ENCODE measurements around the gene CASR.
"Not testable (repeated sequence)": the region's sequence is repeated elsewhere in the genome, so short reads cannot be mapped to it uniquely, and the experiment has no call there.

CASR gene

GRCh38 chr3:122189357-122189756 lies 5.9 kb downstream of the CASR start:
- Mint-ChIP-seq H3K4me1 (ENCODE audit: low read depth) (no peaks in the 10 kb centered on the region), H3K36me3 (no peaks in the 10 kb centered on the region), H3K9me3 (ENCODE audit: low read depth) (no peaks in the 10 kb centered on the region), H3K4me3 (no peak overlapping the region), H3K27me3 (peaks cover 24% of the 10 kb centered on the region), H3K27ac (no peak overlapping the region)

- H3K27ac Mint-ChIP-seq, result no peak overlapping the region
- no peaks in the 10 kb centered on the region for H3K9me3 Mint-ChIP-seq (ENCODE audit: low read depth)
- H3K4me1 Mint-ChIP-seq (ENCODE audit: low read depth), result no peaks in the 10 kb centered on the region
- H3K36me3 Mint-ChIP-seq, result no peaks in the 10 kb centered on the region
- H3K27me3 Mint-ChIP-seq, result peaks cover 14% of the 10 kb centered on the region
- no peak overlapping the region for H3K4me3 Mint-ChIP-seq
Observed at GRCh38 chr3:122190525-122190924, 7.1 kb downstream of the CASR start.

GRCh38 chr3:122198966-122199365 lies 15.5 kb downstream of the CASR start:
- no peak overlapping the region for H3K4me3 Mint-ChIP-seq

GRCh38 chr3:122199552-122199951 lies 16.1 kb downstream of the CASR start:
- H3K9me3 Mint-ChIP-seq (ENCODE audit: low read depth), result no peaks in the 10 kb centered on the region
- H3K27ac Mint-ChIP-seq, result no peak overlapping the region
- H3K36me3 Mint-ChIP-seq, result no peaks in the 10 kb centered on the region
- H3K4me3 Mint-ChIP-seq, result no peak overlapping the region
- no peaks in the 10 kb centered on the region for H3K27me3 Mint-ChIP-seq
- H3K4me1 Mint-ChIP-seq (ENCODE audit: low read depth), result peaks cover 2% of the 10 kb centered on the region

More at GRCh38 chr3:122198966-122199365, 15.5 kb downstream of the CASR start:
- Mint-ChIP-seq H3K4me1 (ENCODE audit: low read depth) (peaks cover 2% of the 10 kb centered on the region), H3K9me3 (ENCODE audit: low read depth) (no peaks in the 10 kb centered on the region), H3K27ac (no peak overlapping the region), H3K27me3 (no peaks in the 10 kb centered on the region), H3K36me3 (no peaks in the 10 kb centered on the region)

- Mint-ChIP-seq H3K27ac (no peak overlapping the region), H3K9me3 (ENCODE audit: low read depth) (no peaks in the 10 kb centered on the region), H3K27me3 (no peaks in the 10 kb centered on the region), H3K36me3 (no peaks in the 10 kb centered on the region), H3K4me1 (ENCODE audit: low read depth) (peaks cover 2% of the 10 kb centered on the region), H3K4me3 (no peak overlapping the region)
Observed at GRCh38 chr3:122200661-122201060, 17.2 kb downstream of the CASR start.

GRCh38 chr3:122201476-122201875 lies 18.0 kb downstream of the CASR start:
- not testable (repeated sequence) for H3K27me3 Mint-ChIP-seq; H3K4me3 Mint-ChIP-seq; H3K4me1 Mint-ChIP-seq (ENCODE audit: low read depth); H3K9me3 Mint-ChIP-seq (ENCODE audit: low read depth); H3K36me3 Mint-ChIP-seq; H3K27ac Mint-ChIP-seq

GRCh38 chr3:122208579-122208978 lies 25.1 kb downstream of the CASR start:
- H3K27ac Mint-ChIP-seq, result no peak overlapping the region
- no peaks in the 10 kb centered on the region for H3K36me3 Mint-ChIP-seq
- no peak overlapping the region for H3K4me3 Mint-ChIP-seq
- H3K4me1 Mint-ChIP-seq (ENCODE audit: low read depth), result no peaks in the 10 kb centered on the region
- H3K27me3 Mint-ChIP-seq, result peaks cover 2% of the 10 kb centered on the region
- no peaks in the 10 kb centered on the region for H3K9me3 Mint-ChIP-seq (ENCODE audit: low read depth)

GRCh38 chr3:122213650-122214049 lies 30.2 kb downstream of the CASR start:
- Mint-ChIP-seq H3K4me1 (ENCODE audit: low read depth) (no peaks in the 10 kb centered on the region), H3K27ac (no peak overlapping the region), H3K27me3 (peaks cover 8% of the 10 kb centered on the region), H3K4me3 (no peak overlapping the region), H3K36me3 (no peaks in the 10 kb centered on the region), H3K9me3 (ENCODE audit: low read depth) (no peaks in the 10 kb centered on the region)

GRCh38 chr3:122214711-122215110 lies 31.2 kb downstream of the CASR start:
- Mint-ChIP-seq H3K36me3 (no peaks in the 10 kb centered on the region), H3K9me3 (ENCODE audit: low read depth) (no peaks in the 10 kb centered on the region), H3K27ac (no peak overlapping the region), H3K4me1 (ENCODE audit: low read depth) (no peaks in the 10 kb centered on the region), H3K4me3 (no peak overlapping the region), H3K27me3 (peaks cover 12% of the 10 kb centered on the region)

- Mint-ChIP-seq H3K27me3 (peaks cover 12% of the 10 kb centered on the region), H3K36me3 (no peaks in the 10 kb centered on the region), H3K27ac (no peak overlapping the region), H3K9me3 (ENCODE audit: low read depth) (no peaks in the 10 kb centered on the region), H3K4me3 (no peak overlapping the region), H3K4me1 (ENCODE audit: low read depth) (no peaks in the 10 kb centered on the region)
Observed at GRCh38 chr3:122215592-122216298, 32.3 kb downstream of the CASR start.

- H3K36me3 Mint-ChIP-seq, result no peaks in the 10 kb centered on the region
- no peak overlapping the region for H3K27ac Mint-ChIP-seq
- peaks cover 16% of the 10 kb centered on the region for H3K27me3 Mint-ChIP-seq
- H3K4me3 Mint-ChIP-seq, result no peak overlapping the region
- H3K4me1 Mint-ChIP-seq (ENCODE audit: low read depth), result no peaks in the 10 kb centered on the region
- H3K9me3 Mint-ChIP-seq (ENCODE audit: low read depth), result peaks cover 5% of the 10 kb centered on the region
Observed at GRCh38 chr3:122217901-122218300, 34.4 kb downstream of the CASR start.

- Mint-ChIP-seq H3K4me3 (no peak overlapping the region), H3K27me3 (peaks cover 16% of the 10 kb centered on the region)
Observed at GRCh38 chr3:122219242-122219872, 35.9 kb downstream of the CASR start.

GRCh38 chr3:122227036-122227781 lies 43.7 kb downstream of the CASR start:
- no peak overlapping the region for H3K4me3 Mint-ChIP-seq
- no peak overlapping the region for H3K27ac Mint-ChIP-seq
- H3K36me3 Mint-ChIP-seq, result no peaks in the 10 kb centered on the region
- peaks cover 14% of the 10 kb centered on the region for H3K9me3 Mint-ChIP-seq (ENCODE audit: low read depth)
- peaks cover 2% of the 10 kb centered on the region for H3K27me3 Mint-ChIP-seq
- H3K4me1 Mint-ChIP-seq (ENCODE audit: low read depth), result peaks cover 2% of the 10 kb centered on the region

More at GRCh38 chr3:122219242-122219872, 35.9 kb downstream of the CASR start:
- Mint-ChIP-seq H3K9me3 (ENCODE audit: low read depth) (peaks cover 11% of the 10 kb centered on the region), H3K4me1 (ENCODE audit: low read depth) (no peaks in the 10 kb centered on the region), H3K27ac (no peak overlapping the region), H3K36me3 (no peaks in the 10 kb centered on the region)

GRCh38 chr3:122230174-122230573 lies 46.7 kb downstream of the CASR start:
- Mint-ChIP-seq H3K27me3 (peaks cover 3% of the 10 kb centered on the region), H3K4me3 (no peak overlapping the region), H3K27ac (no peak overlapping the region), H3K4me1 (ENCODE audit: low read depth) (peaks cover 17% of the 10 kb centered on the region), H3K9me3 (ENCODE audit: low read depth) (peaks cover 3% of the 10 kb centered on the region), H3K36me3 (no peaks in the 10 kb centered on the region)

- H3K27ac Mint-ChIP-seq, result no peak overlapping the region
- H3K9me3 Mint-ChIP-seq (ENCODE audit: low read depth), result no peaks in the 10 kb centered on the region
- H3K4me3 Mint-ChIP-seq, result no peak overlapping the region
- H3K36me3 Mint-ChIP-seq, result no peaks in the 10 kb centered on the region
- H3K4me1 Mint-ChIP-seq (ENCODE audit: low read depth), result peaks cover 17% of the 10 kb centered on the region
- H3K27me3 Mint-ChIP-seq, result peaks cover 3% of the 10 kb centered on the region
Observed at GRCh38 chr3:122231465-122232157, 48.1 kb downstream of the CASR start.
